Stimulated activated CD4-positive, alpha-beta T cell treated with anti-CD3 and anti-CD28 coated beads, Interleukin-12 subunit alpha, Interleukin-12 subunit beta, amount 100 ng/mL, for 48 hours (primary cell): Measurements from ENCODE around the gene GP1BA.

Experiments
- DNase-seq, 3 donors: peaks; one replicate each; pipeline ENCODE4 v3.0.0-alpha.2; 2020; ENCODE audit warnings: low read depth in 2 of 3, low spot score in 1 of 3

Gene GP1BA

DNA sequence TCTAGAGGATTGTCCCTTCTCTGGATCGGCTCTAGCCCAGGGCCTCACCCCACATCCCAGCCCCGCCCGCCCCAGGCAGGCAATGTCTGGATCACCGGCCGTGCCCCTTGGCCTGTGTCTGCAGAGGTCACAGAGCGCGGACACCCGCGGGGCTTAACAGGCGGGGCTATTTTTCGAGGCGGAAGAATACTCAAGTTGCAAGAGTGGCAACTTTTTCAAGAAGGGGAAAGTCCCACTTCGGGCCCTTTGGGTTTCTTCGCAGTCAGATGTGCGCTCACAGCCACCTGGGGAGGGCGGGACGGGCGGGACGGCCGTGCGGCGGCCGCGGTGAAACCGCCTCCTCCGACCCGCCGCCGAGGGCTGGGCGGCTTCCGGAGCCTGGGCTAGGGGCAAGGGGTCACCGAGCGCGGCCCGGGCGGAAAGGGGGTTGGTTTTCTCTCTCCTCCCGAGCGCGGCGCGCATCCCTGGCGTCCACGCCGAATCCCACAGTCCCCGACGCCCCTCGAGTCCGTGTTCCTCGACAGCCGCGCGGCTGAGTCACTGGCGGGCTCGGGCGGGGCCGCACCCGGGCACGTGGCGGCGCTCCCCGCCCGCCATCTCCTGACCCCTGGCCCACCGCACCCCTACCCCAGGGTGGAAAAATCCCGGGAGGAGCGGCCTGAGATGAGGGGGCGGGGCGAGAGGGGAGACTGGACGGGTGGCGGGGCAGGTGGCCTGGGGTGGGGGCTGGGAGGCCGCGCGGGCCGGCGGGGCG is 17.4 kb downstream of the GP1BA start:
- peak in 2 of 3 donors; percentile 66 to 74 for DNase-seq

GRCh38 chr17:4950075-4950745 is 18.1 kb downstream of the GP1BA start:
- DNase-seq, result peak in 1 of 3 donors; percentile 17

DNA sequence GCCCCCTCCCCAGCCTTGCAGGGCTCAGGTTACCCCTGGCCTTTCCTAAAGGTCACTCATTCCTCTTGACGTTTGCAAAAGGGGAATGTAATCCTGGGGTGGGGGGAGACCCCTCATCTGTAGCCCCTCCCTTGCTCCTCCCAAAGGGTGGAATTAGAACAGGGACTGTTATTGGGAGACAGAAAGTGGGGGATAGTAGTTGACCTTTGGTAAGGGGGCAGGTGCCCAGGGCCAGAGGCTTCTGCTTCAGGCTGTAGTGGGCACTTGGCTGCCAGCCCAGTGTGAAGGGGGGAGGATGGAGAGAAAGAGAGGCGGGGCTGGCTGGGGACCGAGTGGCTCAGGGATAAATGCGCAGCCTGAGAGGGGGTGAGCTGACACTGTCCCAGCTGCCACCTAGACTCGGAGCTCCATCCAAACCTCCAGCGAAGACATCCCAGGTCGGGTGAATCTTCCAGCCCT is 18.7 kb downstream of the GP1BA start, which contains the start of gene ENO3:
ENO3 (plus strand) TSS at position 374 of the 459 bp plus-strand sequence. CDS start 711 bp downstream, outside the sequence.
- no peak for DNase-seq

DNA sequence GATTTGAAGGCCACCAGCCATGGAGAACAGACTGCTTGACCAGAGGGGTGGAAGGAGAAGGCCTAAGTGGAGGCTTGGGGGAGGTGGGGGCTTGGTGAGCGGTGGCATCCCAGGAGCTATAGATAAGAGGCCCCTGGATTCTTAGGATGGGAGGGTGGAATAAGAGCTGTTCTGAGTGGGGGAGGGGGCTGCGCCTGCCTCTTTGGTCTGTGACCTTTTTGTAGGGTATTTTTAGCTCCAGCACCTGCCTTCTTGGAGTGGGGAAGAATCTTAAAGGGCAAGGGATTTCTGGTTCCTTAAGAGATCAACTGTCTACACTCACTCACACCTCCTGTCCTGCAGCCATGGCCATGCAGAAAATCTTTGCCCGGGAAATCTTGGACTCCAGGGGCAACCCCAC is 19.4 kb downstream of the GP1BA start:
- no peak for DNase-seq

DNA sequence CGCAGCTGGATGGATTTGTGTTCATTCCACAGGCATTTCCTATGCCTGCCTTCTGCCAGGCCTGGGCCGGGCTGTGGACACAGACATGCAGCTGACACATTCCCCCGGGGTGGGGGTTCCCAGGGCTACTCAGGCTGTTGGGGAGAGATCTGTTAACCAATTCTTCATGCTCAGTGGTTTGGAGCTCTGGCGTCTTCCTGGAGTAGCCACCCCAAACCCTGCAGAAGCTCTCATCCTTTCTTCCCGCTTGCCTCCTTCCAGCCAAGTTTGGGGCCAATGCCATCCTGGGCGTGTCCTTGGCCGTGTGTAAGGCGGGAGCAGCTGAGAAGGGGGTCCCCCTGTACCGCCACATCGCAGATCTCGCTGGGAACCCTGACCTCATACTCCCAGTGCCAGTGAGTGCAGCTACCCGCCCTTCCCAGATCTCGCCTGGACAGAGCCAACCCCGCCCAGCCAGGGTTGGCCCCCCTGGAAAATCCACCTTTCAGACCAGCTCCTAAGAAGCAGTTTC is 21.4 kb downstream of the GP1BA start:
- DNase-seq, result no peak

DNA sequence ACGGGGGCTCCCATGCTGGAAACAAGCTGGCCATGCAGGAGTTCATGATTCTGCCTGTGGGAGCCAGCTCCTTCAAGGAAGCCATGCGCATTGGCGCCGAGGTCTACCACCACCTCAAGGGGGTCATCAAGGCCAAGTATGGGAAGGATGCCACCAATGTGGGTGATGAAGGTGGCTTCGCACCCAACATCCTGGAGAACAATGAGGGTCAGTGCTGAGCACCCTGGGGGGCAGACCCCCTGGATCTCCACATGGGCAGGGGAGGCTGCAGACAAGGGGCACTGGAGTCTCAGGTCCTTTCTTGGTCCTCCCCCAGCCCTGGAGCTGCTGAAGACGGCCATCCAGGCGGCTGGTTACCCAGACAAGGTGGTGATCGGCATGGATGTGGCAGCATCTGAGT is 23.0 kb downstream of the GP1BA start:
- no peak for DNase-seq

- no peak for DNase-seq
These were observed 24.5 kb downstream of the GP1BA start for GRCh38 chr17:4956493-4957061.

DNA sequence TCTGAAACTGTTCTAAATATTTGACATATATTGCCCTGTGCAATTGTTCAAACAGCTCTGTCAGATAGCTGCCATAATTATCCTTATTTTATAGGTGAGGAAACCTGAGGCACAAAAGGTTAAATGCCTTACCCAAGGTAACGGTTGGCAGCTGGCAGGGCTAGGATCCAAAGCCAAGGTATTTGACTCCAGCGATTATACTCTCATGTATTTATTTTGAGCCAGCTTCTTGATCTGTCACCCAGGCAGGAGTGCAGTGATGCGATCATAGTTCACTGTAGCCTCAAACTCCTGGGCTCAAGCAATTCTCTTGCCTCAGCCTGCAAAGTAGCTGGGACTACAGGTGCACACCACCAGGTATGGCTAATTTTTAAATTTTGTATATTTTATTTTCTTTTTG is 26.0 kb downstream of the GP1BA start:
- DNase-seq, result no peak

- DNase-seq, result no peak
These were observed 27.3 kb downstream of the GP1BA start for GRCh38 chr17:4959261-4959965.

GRCh38 chr17:4960279-4960922 is 28.3 kb downstream of the GP1BA start:
- DNase-seq, result no peak

DNA sequence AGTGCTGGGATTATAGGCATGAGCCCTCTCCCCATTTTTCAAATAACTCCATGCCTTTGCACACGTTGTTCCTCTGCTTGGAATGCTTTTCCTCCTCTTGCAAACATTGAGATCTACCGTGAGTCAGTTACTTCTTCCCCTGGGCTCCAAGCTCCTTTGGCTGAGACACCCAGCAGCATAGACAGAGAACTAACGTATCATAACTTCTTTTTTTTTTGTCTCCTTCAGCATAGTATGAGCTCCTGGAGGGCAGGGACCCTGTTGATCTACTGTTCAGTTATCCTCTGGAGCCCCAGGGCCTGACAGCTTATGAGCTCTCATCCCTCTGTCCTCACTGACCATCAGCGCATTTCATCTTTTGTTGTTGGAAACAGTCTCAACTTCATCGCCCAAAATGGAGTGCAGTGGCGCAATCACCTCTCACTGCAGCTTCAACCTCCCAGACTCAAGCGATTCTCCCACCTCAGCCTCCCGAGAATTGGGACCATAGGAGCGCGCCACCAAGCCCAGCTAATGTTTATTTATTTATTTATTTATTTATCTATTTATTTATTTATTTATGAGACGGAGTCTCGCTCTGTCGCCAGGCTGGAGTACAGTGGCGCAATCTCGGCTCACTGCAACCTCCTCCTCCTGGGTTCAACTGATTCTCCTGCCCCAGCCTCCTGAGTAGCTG is 33.4 kb downstream of the GP1BA start:
- no peak for DNase-seq

DNA sequence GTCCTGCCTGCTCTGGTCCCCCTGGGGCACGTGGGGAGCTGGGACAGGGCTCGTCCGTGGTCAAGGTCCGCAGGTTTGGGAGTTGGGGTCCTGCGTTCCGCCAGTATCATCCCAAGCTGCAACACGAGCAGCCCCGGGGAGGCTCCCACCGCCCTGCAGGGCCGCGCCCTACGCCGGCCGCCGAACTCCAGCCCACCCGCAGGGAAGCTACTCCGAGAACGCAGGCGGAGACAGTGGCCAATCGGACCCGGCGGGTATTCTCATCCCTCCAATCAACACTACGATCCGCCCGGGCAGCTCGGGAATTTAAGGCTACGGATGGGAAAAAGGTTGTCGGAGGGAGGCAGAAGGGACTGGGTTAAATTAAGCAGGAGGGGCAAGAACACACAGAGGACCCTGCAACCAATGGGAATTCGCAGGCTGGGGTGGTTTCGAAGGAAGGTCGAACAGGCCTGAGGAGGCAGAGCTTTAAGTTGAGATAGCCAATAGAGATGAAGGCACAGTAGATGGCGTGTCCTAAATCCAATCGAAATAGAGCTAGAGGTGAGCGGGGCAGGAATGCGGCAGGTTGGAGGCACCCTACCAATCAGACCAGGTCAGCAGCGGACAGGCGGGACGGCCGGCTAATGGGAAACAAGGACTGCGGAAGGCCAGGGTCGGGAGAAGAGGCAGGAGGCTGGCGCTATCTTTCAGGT is 34.9 kb downstream of the GP1BA start:
- peak; percentile 88 to 93 (median 91) for DNase-seq

DNA sequence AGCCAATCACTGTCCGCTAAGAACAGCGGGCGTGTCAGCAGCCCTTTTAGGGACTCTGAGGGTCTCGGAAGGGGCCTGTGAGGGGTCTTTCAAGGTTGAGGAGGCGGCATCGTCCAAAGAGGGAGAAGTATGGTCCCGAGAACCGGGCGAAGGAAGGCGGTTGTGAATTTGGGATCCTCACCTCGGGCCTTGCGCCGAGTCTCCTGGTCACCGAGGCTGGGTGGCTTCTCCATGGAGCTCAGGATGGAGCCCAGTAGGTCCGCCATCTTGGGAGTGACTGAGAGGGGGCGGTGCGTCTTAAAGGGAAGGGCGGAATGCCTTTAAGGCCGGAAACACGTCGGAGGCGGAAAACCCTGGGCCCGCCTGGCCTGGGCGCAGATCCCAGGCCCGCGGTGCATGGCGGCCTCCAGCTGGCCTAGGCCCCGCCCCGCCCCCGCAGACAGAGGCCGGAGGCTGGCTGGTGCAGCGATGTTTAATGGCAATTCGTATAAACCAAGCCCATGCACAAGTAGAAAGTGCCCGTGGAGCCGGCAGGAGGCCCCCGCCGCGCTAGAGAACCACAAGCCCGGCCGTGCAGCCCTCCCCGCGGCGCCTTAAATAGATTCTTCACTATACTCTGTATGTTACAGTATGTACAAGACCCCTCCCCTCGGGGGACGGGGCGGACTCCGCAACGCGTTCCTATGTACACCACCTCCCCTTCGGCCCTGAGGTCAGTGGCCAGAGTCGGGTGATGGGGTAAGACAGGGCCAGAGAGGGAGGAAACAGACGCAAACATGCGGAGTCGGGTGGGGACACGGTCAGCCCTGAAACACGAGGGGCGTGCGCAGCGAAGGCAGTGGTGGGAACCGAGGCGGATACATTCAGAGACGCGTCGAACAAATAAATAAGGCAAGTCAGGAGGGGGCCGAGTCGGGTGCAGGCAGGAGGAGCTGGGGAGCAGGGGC is 35.7 kb downstream of the GP1BA start, which contains the start of gene SPAG7:
SPAG7 (minus strand) TSS at position 279 of the 947 bp plus-strand sequence; CDS start at position 266, 13 bp downstream.
- peak; percentile 90 to 95 (median 91) for DNase-seq

DNA sequence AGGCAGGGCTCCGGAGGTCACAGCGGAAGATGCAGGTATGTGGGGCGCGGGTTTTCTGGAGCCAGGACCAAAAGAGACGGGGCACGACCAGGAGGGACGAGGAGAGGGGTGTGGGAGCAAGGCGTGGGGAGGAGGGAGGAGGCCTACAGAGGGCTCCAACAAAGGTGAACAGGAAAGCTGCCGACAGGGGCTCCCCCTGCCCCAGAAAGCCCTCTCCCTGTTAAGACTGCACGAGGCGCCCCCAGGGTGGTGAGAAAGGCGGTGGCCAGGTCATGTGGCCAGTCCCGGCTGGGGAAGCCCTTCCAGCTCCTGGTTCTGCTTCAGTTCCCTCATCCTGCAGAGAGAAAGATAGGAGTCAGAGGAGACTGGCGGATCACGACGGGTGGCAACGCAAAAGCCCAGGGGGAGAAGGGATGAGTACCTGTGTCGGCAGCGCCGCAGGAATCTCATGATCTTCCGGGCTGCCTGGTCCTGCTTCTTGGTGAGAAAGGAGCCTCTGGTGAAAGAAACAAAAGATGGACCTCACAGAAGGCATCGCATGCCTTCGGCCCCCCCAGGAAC is 36.5 kb downstream of the GP1BA start:
- peak in 1 of 3 donors; percentile 26 for DNase-seq

DNA sequence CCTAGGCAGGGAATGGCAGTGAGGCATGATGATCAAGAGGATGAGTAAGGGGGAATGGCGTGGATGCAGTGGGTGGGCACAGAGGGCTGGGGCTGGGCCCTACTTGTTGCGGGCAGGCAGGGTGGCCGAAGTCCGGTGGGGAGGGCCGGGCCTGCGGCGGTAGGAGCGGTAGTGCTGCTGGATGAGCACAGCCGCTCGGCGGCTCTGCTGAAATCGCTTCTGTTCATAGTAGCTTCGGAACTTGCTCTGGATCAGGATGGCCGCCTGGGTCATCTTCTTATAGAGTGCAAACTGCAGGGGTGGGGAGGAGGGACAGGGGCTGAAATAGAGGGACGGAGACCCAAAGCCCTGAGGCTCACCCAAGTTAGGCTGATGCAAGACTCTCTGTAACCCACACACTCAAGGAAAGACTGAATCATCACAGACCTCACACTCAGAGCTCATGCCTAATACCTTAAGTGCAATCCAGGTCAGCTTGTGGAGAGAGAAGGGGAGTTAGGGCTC is 37.0 kb downstream of the GP1BA start:
- DNase-seq, result peak; percentile 43 to 67 (median 45)

GRCh38 chr17:4969551-4970173 is 37.6 kb downstream of the GP1BA start:
- peak in 2 of 3 donors; percentile 28 to 42 for DNase-seq

- DNase-seq, result no peak
These were observed 38.2 kb downstream of the GP1BA start for GRCh38 chr17:4970273-4970672.
